ENCODE data around the gene THSD8.
A peak's percentile ranks its signal among the peaks of the same experiment; 100 is the strongest.

Gene THSD8

GRCh38 chr19:12821761-12822160, 19.9 kb downstream of the THSD8 start:
- H3K4me2 ChIP-seq (ENCODE audit: low read length) = no peak overlapping the region
- no peak overlapping the region for H3K9ac ChIP-seq (ENCODE audit: low read length)
- no peaks in the 10 kb centered on the region for H3K79me2 ChIP-seq (ENCODE audit: low read length)
- no peaks in the 10 kb centered on the region for H4K20me1 ChIP-seq (ENCODE audit: insufficient read depth, low read length)
- H3K9me3 ChIP-seq (ENCODE audit: insufficient read depth, low read length) = no peaks in the 10 kb centered on the region
- no peaks in the 10 kb centered on the region for H3K36me3 ChIP-seq (replicated peaks; ENCODE audit: low read depth, low read length)
- no peak overlapping the region for H3K27ac ChIP-seq (ENCODE audit: low read length)
- no peak overlapping the region for H3K4me3 ChIP-seq (ENCODE audit: low read length)
- no peak for TF ChIP-seq EZH2phosphoT487 (IDR thresholded peaks at IDR 0.05; ENCODE audit: low read depth)
- TF ChIP-seq CTCF (IDR thresholded peaks at IDR 0.05; ENCODE audit: low read depth, low read length) = no peak
- H3K4me1 ChIP-seq (ENCODE audit: low read length) = peaks cover 10% of the 10 kb centered on the region
- H3K27me3 ChIP-seq (ENCODE audit: low read depth, low read length) = no peaks in the 10 kb centered on the region
- no peak overlapping the region for H2AFZ ChIP-seq (ENCODE audit: low read depth, low read length)

- Histone ChIP-seq H3K9me3 (ENCODE audit: insufficient read depth, low read length) (no peaks in the 10 kb centered on the region), H3K27me3 (ENCODE audit: low read depth, low read length) (no peaks in the 10 kb centered on the region), H3K79me2 (ENCODE audit: low read length) (no peaks in the 10 kb centered on the region), H3K4me1 (ENCODE audit: low read length) (no peaks in the 10 kb centered on the region), H3K4me3 (ENCODE audit: low read length) (no peak overlapping the region), H3K4me2 (ENCODE audit: low read length) (no peak overlapping the region), H3K36me3 (replicated peaks; ENCODE audit: low read depth, low read length) (no peaks in the 10 kb centered on the region), H3K9ac (ENCODE audit: low read length) (no peak overlapping the region), H3K27ac (ENCODE audit: low read length) (no peak overlapping the region), H4K20me1 (ENCODE audit: insufficient read depth, low read length) (no peaks in the 10 kb centered on the region), H2AFZ (ENCODE audit: low read depth, low read length) (no peak overlapping the region)
- TF ChIP-seq EZH2phosphoT487 (IDR thresholded peaks at IDR 0.05; ENCODE audit: low read depth) = no peak
- no peak for TF ChIP-seq CTCF (IDR thresholded peaks at IDR 0.05; ENCODE audit: low read depth, low read length)
Observed at GRCh38 chr19:12825254-12826131, 23.6 kb downstream of the THSD8 start.

GRCh38 chr19:12828494-12828893, 26.6 kb downstream of the THSD8 start:
- H3K4me1 ChIP-seq (ENCODE audit: low read length) = peaks cover 8% of the 10 kb centered on the region
- TF ChIP-seq CTCF (IDR thresholded peaks at IDR 0.05; ENCODE audit: low read depth, low read length) (no peak), EZH2phosphoT487 (IDR thresholded peaks at IDR 0.05; ENCODE audit: low read depth) (no peak)
- H3K9me3 ChIP-seq (ENCODE audit: insufficient read depth, low read length) = no peaks in the 10 kb centered on the region
- no peak overlapping the region for H3K9ac ChIP-seq (ENCODE audit: low read length)
- H3K4me2 ChIP-seq (ENCODE audit: low read length) = no peak overlapping the region
- no peak overlapping the region for H3K27ac ChIP-seq (ENCODE audit: low read length)
- H3K4me3 ChIP-seq (ENCODE audit: low read length) = no peak overlapping the region
- no peak overlapping the region for H2AFZ ChIP-seq (ENCODE audit: low read depth, low read length)
- H3K27me3 ChIP-seq (ENCODE audit: low read depth, low read length) = peaks cover 9% of the 10 kb centered on the region; the same call in 1 of the 2 replicates
- H3K36me3 ChIP-seq (replicated peaks; ENCODE audit: low read depth, low read length) = no peaks in the 10 kb centered on the region
- H4K20me1 ChIP-seq (ENCODE audit: insufficient read depth, low read length) = no peaks in the 10 kb centered on the region
- no peaks in the 10 kb centered on the region for H3K79me2 ChIP-seq (ENCODE audit: low read length)

GRCh38 chr19:12833418-12833737, 31.5 kb downstream of the THSD8 start:
- no peak for TF ChIP-seq EZH2phosphoT487 (IDR thresholded peaks at IDR 0.05; ENCODE audit: low read depth)
- no peak for TF ChIP-seq CTCF (IDR thresholded peaks at IDR 0.05; ENCODE audit: low read depth, low read length)
- H3K27ac ChIP-seq (ENCODE audit: low read length) = no peak overlapping the region
- peak overlapping the region; percentile 86 for H3K4me2 ChIP-seq (ENCODE audit: low read length)
- no peak overlapping the region for H2AFZ ChIP-seq (ENCODE audit: low read depth, low read length)
- no peaks in the 10 kb centered on the region for H3K9me3 ChIP-seq (ENCODE audit: insufficient read depth, low read length)
- H4K20me1 ChIP-seq (ENCODE audit: insufficient read depth, low read length) = no peaks in the 10 kb centered on the region
- peak overlapping the region; percentile 31; the same call in 1 of the 2 replicates for H3K9ac ChIP-seq (ENCODE audit: low read length)
- peaks cover 21% of the 10 kb centered on the region for H3K4me1 ChIP-seq (ENCODE audit: low read length)
- H3K36me3 ChIP-seq (replicated peaks; ENCODE audit: low read depth, low read length) = no peaks in the 10 kb centered on the region
- H3K27me3 ChIP-seq (ENCODE audit: low read depth, low read length) = peaks cover 21% of the 10 kb centered on the region
- no peaks in the 10 kb centered on the region for H3K79me2 ChIP-seq (ENCODE audit: low read length)
- H3K4me3 ChIP-seq (ENCODE audit: low read length) = peak overlapping the region; percentile 73

Measured in OCI-LY3 (cell line).